GM15510 (cell line): Measurements from ENCODE around the gene TNK2.

Source experiments
- POLR2A ChIP-seq: IDR thresholded peaks from 3 replicates; pipeline ENCODE4 v1.6.1; 2011; ENCODE audit warnings: borderline replicate concordance; ENCODE audit not compliant: insufficient read length; ENCODE audit errors: extremely low read depth

Gene TNK2

DNA sequence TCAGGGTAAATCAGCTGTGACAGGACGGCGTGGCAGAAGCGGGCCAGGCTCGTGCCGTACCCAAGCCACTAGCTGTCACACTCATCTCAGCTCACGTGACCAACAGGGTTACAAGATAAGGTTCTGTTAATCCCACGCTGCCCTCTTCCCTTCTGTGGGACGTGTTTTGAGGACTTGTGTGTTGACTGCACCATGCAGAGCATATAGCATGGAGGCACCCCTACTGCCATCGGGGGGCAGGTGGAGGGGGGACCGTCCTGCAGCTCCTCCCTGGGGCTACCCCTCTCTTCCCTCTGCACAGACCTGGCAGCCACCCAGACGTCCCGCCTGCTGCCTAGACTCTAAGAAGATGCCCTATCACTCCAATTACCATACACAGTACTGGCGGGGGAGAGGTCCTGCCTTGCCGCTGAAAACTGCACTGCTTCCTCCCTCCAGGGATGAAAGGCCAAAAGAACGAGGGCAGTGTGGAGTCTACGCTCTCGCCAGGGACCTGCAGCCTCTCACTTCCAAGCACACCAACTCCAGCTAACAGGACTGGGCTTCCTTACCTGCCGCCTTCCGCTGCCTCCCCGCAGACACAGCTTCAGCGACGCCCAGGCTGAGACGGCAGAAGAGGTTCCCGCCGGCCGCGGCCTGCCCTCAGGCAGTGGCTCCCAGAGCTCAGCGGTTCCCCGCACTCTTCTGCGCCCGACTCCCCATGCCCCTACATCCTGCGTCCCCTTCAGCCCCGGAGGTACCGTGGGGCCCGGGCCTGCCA lies at the start of gene TNK2:
Gene TNK2, minus strand, starts transcription at position 618 of the 760 bp plus-strand sequence. CDS start 19,963 bp downstream, outside the sequence.
- peak; percentile 10 for TF ChIP-seq POLR2A

- no peak for TF ChIP-seq POLR2A
Measured at GRCh38 chr3:195956577-195956976, 48.2 kb upstream of the TNK2 start.

GRCh38 chr3:195954052-195954751 lies 45.9 kb upstream of the TNK2 start:
- peak; percentile 34 for TF ChIP-seq POLR2A

DNA sequence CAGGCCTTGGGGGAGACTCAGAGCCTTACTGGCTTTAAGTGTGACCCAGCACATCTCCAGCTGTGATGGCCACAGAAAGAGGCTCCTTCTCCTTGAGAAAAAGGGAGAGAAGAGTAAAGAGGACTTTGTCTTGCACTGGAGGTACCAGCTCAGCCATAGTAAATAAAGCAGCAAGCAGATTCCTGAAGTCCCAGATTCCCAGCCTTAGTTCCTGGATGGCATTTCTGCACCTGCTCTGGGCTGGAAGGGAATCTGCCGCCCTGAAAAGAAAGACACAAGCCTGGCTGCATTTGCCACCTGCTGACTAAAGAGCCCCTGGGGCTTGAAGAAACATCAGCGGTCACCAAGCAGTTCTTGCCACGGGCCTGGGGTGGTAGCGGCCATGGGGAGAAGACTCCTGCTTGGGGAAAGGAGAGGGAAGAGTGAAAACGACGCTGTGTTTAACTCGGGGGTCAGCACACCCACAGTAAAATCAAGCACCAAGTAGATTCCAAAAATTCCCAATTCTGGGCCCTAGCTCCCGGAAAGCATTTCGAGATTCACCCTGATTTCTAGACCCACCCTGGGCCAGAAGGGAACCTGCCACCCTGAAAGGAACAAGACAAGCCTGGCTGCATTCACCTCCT lies 24.2 kb upstream of the TNK2 start:
- TF ChIP-seq POLR2A, result no peak

- TF ChIP-seq POLR2A, result no peak
Measured at GRCh38 chr3:195931582-195932273, 23.4 kb upstream of the TNK2 start.

DNA sequence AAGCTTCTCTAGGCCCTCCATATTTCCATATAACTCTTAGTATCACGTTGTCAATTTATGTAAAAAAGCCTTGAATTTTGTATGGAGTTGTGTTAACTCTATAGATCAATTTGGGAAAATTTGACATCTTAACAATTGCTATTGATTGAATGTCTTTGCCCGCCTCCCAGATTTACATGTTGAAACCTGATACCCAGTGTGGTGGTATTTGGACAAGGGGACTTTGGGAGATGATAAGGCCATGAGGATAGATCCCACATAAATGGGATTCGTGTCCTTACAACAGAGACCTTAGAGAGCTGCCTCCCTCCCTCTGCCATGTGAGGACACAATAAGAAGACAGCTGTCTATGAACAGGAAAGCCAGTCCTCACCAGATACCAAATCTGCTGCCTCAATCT lies 21.1 kb upstream of the TNK2 start:
- no peak for TF ChIP-seq POLR2A

DNA sequence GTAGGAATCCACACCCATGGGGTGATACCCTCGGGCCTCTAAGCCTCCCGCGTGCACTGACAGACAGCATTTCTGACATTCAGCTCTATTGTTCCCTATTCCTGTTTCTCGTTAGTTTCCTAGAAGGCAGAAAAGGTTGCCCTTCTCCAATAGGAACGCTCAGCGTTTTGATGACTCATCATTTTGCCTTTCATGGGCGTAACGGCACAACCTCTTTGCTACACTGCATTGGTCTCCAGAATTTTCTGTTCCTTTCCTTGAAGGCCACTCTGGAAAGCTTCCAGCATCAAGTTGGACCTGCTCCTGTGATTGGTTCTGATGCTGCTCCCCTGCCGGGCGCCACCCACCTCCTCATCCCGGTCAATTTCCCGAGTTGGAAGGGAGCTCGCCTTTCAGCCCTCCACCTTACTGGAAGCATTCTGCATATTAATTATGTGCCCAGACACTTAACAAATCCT lies 13.0 kb upstream of the TNK2 start:
- TF ChIP-seq POLR2A, result no peak

DNA sequence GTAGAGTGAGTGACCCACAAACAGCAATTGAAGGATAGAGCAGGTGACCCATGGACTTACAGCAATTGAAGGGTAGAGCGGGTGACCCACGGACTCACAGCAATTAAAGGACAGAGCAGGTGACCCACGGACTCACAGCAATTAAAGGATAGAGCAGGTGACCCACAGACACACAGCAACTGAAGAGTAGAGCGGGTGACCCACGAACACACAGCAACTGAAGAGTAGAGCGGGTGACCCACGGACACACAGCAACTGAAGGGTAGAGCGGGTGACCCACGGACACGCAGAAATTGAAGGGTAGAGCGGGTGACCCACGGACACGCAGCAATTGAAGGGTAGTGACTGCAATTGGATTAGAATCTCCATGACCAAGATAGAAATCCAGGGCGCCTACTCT lies 9.8 kb upstream of the TNK2 start:
- TF ChIP-seq POLR2A, result no peak

DNA sequence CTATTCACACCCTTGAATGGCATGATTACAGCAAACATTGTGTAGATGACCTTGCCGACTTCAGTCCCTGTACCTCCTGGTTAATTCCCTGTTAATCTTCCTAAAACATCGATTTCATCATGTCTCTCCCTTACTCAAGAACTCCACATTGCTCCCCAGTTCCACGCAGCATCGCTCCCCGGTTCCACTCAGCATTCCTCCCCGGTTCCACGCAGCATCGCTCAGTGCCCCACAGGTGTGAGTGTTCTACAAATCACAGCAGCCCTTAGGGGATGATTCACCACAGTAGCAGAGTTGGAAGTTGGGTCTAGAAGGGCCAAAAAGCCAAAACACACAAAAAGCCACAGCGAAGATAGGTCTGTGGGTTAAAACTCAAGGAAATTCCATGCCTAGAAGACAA lies 8.6 kb upstream of the TNK2 start:
- TF ChIP-seq POLR2A, result no peak

DNA sequence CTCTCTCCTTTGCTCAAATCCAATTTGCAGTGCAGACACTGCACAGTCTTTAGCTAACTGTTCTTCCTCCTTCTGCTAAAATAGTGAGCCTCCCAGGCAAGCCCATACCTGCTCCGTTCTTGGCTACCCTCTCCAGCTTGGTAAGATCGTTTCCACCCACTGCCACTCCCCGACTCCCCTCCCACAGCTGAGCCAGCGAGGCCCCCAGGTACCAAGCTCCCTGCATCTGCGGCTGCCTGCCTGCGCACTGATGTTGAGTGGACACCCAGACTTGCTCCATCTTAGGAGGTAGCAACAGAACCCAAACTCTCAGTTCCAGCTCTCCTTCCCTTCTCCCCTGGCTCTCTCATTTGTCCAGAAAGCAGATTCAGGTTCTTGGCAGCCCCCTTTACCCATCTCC lies 7.9 kb upstream of the TNK2 start:
- TF ChIP-seq POLR2A, result no peak

DNA sequence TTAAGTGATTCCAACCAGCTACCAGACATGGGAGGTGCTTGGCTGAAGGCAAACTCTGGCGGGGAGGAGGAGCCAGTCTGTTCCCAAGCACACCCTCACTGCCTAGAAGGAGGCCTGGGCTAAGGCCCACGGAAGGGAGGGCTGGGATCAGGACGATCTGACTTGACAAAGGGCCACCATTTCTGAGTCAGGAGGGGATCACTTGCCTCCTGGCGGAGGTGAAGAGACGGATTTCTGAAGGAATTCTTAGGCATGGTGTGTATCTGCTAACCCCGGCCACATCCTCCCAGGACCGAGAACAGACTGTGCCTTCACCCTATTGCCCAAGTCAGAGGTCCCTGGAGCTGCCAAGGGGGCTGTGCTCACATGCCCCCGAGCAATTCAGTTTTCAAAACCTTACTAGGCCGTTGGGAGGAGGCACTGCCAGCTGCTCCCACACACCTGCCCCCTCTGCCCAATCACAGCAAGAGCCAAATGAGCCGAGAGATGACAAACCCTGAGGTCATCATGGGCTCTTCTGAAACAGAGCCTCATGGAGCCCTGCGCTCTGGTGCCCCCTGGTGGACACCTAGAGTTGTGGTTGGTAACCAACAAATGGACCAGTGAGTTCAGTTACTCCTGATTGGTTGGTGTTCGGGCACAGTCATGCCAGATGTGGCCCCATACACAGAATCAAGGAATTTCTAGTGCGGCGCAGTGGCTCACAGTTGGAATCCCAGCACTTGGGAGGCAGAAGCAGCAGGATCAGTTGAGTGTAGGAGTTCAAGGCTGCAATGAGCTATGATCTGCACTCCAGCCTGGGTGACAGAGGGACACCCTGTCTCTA lies 6.5 kb upstream of the TNK2 start:
- no peak for TF ChIP-seq POLR2A

- no peak for TF ChIP-seq POLR2A
Measured at GRCh38 chr3:195913382-195913781, 5.0 kb upstream of the TNK2 start.

DNA sequence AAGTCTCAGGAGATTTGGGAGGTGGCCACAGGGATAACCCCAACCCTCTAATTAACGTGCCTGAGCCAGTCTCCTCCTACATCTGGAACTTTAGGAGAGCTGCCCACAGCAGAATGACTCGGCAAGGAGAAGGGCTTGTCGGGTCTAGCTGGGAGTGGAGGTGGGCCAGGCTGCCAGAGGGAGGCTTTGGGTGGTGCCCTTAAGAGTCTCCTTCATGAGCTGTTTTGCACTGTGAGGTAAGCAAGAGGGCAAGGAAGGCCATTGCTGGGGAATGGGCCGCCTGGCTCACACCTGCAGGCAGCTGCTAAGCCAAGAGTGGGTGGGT lies 3.6 kb upstream of the TNK2 start:
- no peak for TF ChIP-seq POLR2A
